OCI-LY7 (cell line): ENCODE data around the gene RAD51B.

ENCODE experiments used
- CTCF ChIP-seq: fragments of 200-600 bp; sonication (generic); conservative IDR thresholded peaks from 2 replicates; pipeline ENCODE4 v1.5.1; 2014; ENCODE audit warnings: mild to moderate bottlenecking, antibody characterized with exemption, low read length, moderate library complexity, mixed read lengths
- EZH2phosphoT487 ChIP-seq: fragments of 200-600 bp; sonication (generic); IDR thresholded peaks from 2 replicates; pipeline ENCODE4 v1.6.1; 2018; ENCODE audit warnings: low read depth, borderline replicate concordance, mild to moderate bottlenecking, mixed run types, antibody characterized with exemption, low read length, moderate library complexity, mixed read lengths

GRCh38 chr14:68144051-68144681, 324.6 kb downstream of the RAD51B start:
- TF ChIP-seq CTCF (no peak), EZH2phosphoT487 (no peak)
